ENCODE measurements around the gene CA5B.
"Not testable (repeated sequence)": the region's sequence is repeated elsewhere in the genome, so short reads cannot be mapped to it uniquely, and the experiment has no call there.

CA5B gene

GRCh38 chrX:15748841-15749240, 10.8 kb downstream of the CA5B start:
- DNase-seq (ENCODE audit: low read depth) = no peak

GRCh38 chrX:15749642-15750610, 11.9 kb downstream of the CA5B start:
- DNase-seq (ENCODE audit: low read depth) = no peak

- DNase-seq (ENCODE audit: low read depth) = no peak
Measured at GRCh38 chrX:15750611-15751154, 12.6 kb downstream of the CA5B start.

GRCh38 chrX:15751155-15751819, 13.2 kb downstream of the CA5B start:
- no peak for DNase-seq (ENCODE audit: low read depth)

- DNase-seq (ENCODE audit: low read depth) = no peak
Measured at GRCh38 chrX:15755091-15755490, 17.0 kb downstream of the CA5B start.

GRCh38 chrX:15758140-15758539, 20.1 kb downstream of the CA5B start:
- no peak for DNase-seq (ENCODE audit: low read depth)

GRCh38 chrX:15759886-15760285, 21.8 kb downstream of the CA5B start:
- DNase-seq (ENCODE audit: low read depth) = not testable (repeated sequence)

- no peak for DNase-seq (ENCODE audit: low read depth)
Measured at GRCh38 chrX:15761564-15762191, 23.6 kb downstream of the CA5B start.

- no peak for DNase-seq (ENCODE audit: low read depth)
Measured at GRCh38 chrX:15769300-15769954, 31.4 kb downstream of the CA5B start.

GRCh38 chrX:15781961-15782699, 44.1 kb downstream of the CA5B start:
- no peak for DNase-seq (ENCODE audit: low read depth)

GRCh38 chrX:15785176-15785750, 47.2 kb downstream of the CA5B start:
- DNase-seq (ENCODE audit: low read depth) = no peak

GRCh38 chrX:15786915-15787314, 48.8 kb downstream of the CA5B start:
- no peak for DNase-seq (ENCODE audit: low read depth)

GRCh38 chrX:15789979-15790768, 52.1 kb downstream of the CA5B start, which contains the start of gene ZRSR2:
ZRSR2 (plus strand) TSS chrX:15790484; CDS start chrX:15790496, 12 bp downstream.
- peak; percentile 91 for DNase-seq (ENCODE audit: low read depth)

- DNase-seq (ENCODE audit: low read depth) = no peak
Measured at GRCh38 chrX:15790769-15791290, 52.8 kb downstream of the CA5B start.

GRCh38 chrX:15797707-15798106, 59.6 kb downstream of the CA5B start:
- DNase-seq (ENCODE audit: low read depth) = no peak

- DNase-seq (ENCODE audit: low read depth) = no peak
Measured at GRCh38 chrX:15804563-15804962, 66.5 kb downstream of the CA5B start.

GRCh38 chrX:15808254-15808653, 70.2 kb downstream of the CA5B start:
- DNase-seq (ENCODE audit: low read depth) = no peak

GRCh38 chrX:15812192-15812938, 74.3 kb downstream of the CA5B start:
- no peak for DNase-seq (ENCODE audit: low read depth)

GRCh38 chrX:15813416-15813815, 75.3 kb downstream of the CA5B start:
- DNase-seq (ENCODE audit: low read depth) = no peak

All from stimulated activated CD8-positive, alpha-beta memory T cell treated with anti-CD3 and anti-CD28 coated beads, Interleukin-12 subunit alpha, Interleukin-12 subunit beta, amount 100 ng/mL, for 4 hours (primary cell).